GM10266 (cell line): Measurements from ENCODE around the gene CRYBA2.

Experiments used
- DNase-seq: peaks from one replicate; pipeline ENCODE4 v3.0.0; 2012; ENCODE audit errors: extremely low spot score
- CTCF ChIP-seq: IDR thresholded peaks from 2 replicates; pipeline ENCODE4 v1.5.1; 2012; ENCODE audit warnings: mild to moderate bottlenecking, low read depth; ENCODE audit not compliant: control insufficient read depth, insufficient read depth; ENCODE audit errors: missing control alignments

Gene CRYBA2

GRCh38 chr2:219018286-219018685, 25.1 kb upstream of the CRYBA2 start:
- no peak for TF ChIP-seq CTCF
- no peak for DNase-seq

GRCh38 chr2:219017201-219017931, 24.1 kb upstream of the CRYBA2 start:
- TF ChIP-seq CTCF, result no peak
- no peak for DNase-seq

GRCh38 chr2:219016721-219017120, 23.5 kb upstream of the CRYBA2 start:
- DNase-seq, result no peak

GRCh38 chr2:219010873-219011272, 17.7 kb upstream of the CRYBA2 start:
- TF ChIP-seq CTCF, result no peak
- DNase-seq, result no peak

More at GRCh38 chr2:219016721-219017120, 23.5 kb upstream of the CRYBA2 start:
- TF ChIP-seq CTCF, result no peak

GRCh38 chr2:219010162-219010756, 17.0 kb upstream of the CRYBA2 start:
- TF ChIP-seq CTCF, result peak; percentile 57
- peak; percentile 66 for DNase-seq

GRCh38 chr2:219009294-219009693, 16.1 kb upstream of the CRYBA2 start:
- DNase-seq, result no peak
- no peak for TF ChIP-seq CTCF

GRCh38 chr2:219003979-219004378, 10.8 kb upstream of the CRYBA2 start:
- DNase-seq, result no peak
- TF ChIP-seq CTCF, result no peak
